GM23248 (cell line): ENCODE measurements around the gene NENF. TPM values are rescaled to one million over a fixed set of nuclear protein-coding genes. Genes with fewer than 3 reads are reported as not detected.

Experiments used
- DNase-seq: peaks from one replicate; pipeline ENCODE4 v3.0.0-alpha.2; 2015
- H2AFZ ChIP-seq: fragments of 200-600 bp; sonication (generic); 2 replicates; pipeline ENCODE4 v1.6.1; 2016; ENCODE audit warnings: antibody characterized with exemption
- H3F3A ChIP-seq: fragments of 200-600 bp; sonication (generic); 2 replicates; pipeline ENCODE4 v1.6.1; 2016; ENCODE audit warnings: mild to moderate bottlenecking, antibody characterized with exemption, mixed run types; ENCODE audit not compliant: insufficient read depth
- H3K27ac ChIP-seq: fragments of 200-600 bp; sonication (generic); 2 replicates; pipeline ENCODE4 v1.5.1; 2016; ENCODE audit warnings: mild to moderate bottlenecking
- H3K27me3 ChIP-seq: fragments of 200-600 bp; sonication (generic); replicated peaks from 2 replicates; pipeline ENCODE4 v1.6.1; 2016; ENCODE audit warnings: mild to moderate bottlenecking; ENCODE audit not compliant: insufficient read depth
- H3K36me3 ChIP-seq: fragments of 200-600 bp; sonication (generic); 2 replicates; pipeline ENCODE4 v1.6.1; 2016; ENCODE audit warnings: low read depth, mild to moderate bottlenecking
- H3K4me1 ChIP-seq: fragments of 200-600 bp; sonication (generic); 2 replicates; pipeline ENCODE4 v1.6.1; 2016; ENCODE audit warnings: mild to moderate bottlenecking; ENCODE audit not compliant: insufficient read depth
- H3K4me2 ChIP-seq: fragments of 200-600 bp; sonication (generic); one replicate; pipeline ENCODE4 v1.6.1; 2016; ENCODE audit warnings: mild to moderate bottlenecking; ENCODE audit not compliant: unreplicated experiment
- H3K4me3 ChIP-seq: fragments of 200-600 bp; sonication (generic); 2 replicates; pipeline ENCODE4 v1.5.1; 2016; ENCODE audit warnings: mild to moderate bottlenecking
- H3K79me2 ChIP-seq: fragments of 200-600 bp; sonication (generic); 2 replicates; pipeline ENCODE4 v1.6.1; 2016; ENCODE audit warnings: mild to moderate bottlenecking; ENCODE audit not compliant: insufficient read depth
- H3K9ac ChIP-seq: fragments of 200-600 bp; sonication (generic); 2 replicates; pipeline ENCODE4 v1.6.1; 2016; ENCODE audit warnings: mild to moderate bottlenecking
- H3K9me2 ChIP-seq: fragments of 200-600 bp; sonication (generic); 2 replicates; pipeline ENCODE4 v1.6.1; 2016; ENCODE audit warnings: mixed run types, mild to moderate bottlenecking, moderate library complexity; ENCODE audit not compliant: insufficient read depth
- H3K9me3 ChIP-seq: fragments of 200-600 bp; sonication (generic); one replicate; pipeline ENCODE4 v1.6.1; 2017; ENCODE audit warnings: low read depth
- H4K20me1 ChIP-seq: fragments of 200-600 bp; sonication (generic); 2 replicates; pipeline ENCODE4 v1.6.0; 2016; ENCODE audit not compliant: insufficient read depth
- EZH2 ChIP-seq: fragments of 200-600 bp; sonication (generic); IDR thresholded peaks from 2 replicates; pipeline ENCODE4 v1.6.1; 2018; ENCODE audit warnings: antibody characterized with exemption, mild to moderate bottlenecking; ENCODE audit not compliant: insufficient read depth, poor library complexity, severe bottlenecking
- EZH2phosphoT487 ChIP-seq: fragments of 200-600 bp; sonication (generic); IDR thresholded peaks from 2 replicates; pipeline ENCODE4 v1.6.1; 2018; ENCODE audit warnings: antibody characterized with exemption, moderate library complexity, mild to moderate bottlenecking, low read depth; ENCODE audit not compliant: insufficient read depth
- WGBS, 2 experiments: methylation state at CpG; one replicate each; pipeline ENCODE4 v1.1.6; 2015 to 2017; ENCODE audit warnings: low lambda C conversion rate in 2 of 2, low coverage in 1 of 2; ENCODE audit errors: missing lambda C conversion rate in 2 of 2; 5-methylcytosine and 5-hydroxymethylcytosine counted together
- in situ Hi-C: fragments of 300-500 bp; cut with MboI; formaldehyde crosslinking; loops from 2 replicates; pipeline ENCODE4 v1.15.0; 2020
- polyA plus RNA-seq: library from polyadenylated mRNA; unstranded; fragments of >200 nt; fragmentation: Nextera tagmentation; extraction: Ambion mirVana; gene quantifications from 2 replicates; pipeline ENCODE4 v1.2.1, GENCODE V29; 2016
- total RNA-seq: library from RNA; depleted of rRNA; stranded (reverse); fragments of >200 nt; shearing (Covaris generic); gene quantifications from 2 replicates; pipeline ENCODE4 v1.2.3, GENCODE V29; 2014

NENF gene
- total and polyA plus RNA-seq, 2 experiments from 2014 or later, result 86.9 to 162 TPM

DNA sequence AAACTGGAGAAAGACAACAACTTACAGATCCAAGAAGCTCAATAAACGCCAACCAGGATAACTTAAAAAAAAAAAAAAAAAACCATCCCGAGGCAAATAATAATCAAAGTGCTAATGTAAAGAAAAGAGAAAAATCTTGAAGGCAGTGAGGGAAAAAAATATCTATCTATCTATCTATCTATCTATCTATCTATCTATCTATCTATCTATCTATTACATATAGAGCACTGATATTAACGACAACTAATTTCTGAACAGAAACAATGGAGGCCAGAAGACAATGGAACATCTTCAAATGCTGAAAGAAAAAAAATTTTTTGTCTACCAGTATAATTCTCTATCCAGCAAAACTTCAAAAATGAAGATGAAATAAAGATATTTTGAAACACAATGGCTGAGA lies 36.1 kb upstream of the NENF start:
- Histone ChIP-seq H3K9me3 (no peaks in the 10 kb centered on the region), H4K20me1 (no peaks in the 10 kb centered on the region), H3K36me3 (no peaks in the 10 kb centered on the region), H3K9me2 (no peaks in the 10 kb centered on the region), H3F3A (no peaks in the 10 kb centered on the region), H3K27ac (no peak overlapping the region), H3K4me3 (no peak overlapping the region), H2AFZ (no peak overlapping the region), H3K9ac (no peak overlapping the region), H3K4me1 (no peaks in the 10 kb centered on the region), H3K27me3 (no peaks in the 10 kb centered on the region), H3K79me2 (no peaks in the 10 kb centered on the region), H3K4me2 (no peak overlapping the region)
- WGBS, 2 experiments, result 95 to 97% methylated on average over 3 of the region's 3 CpGs
- TF ChIP-seq EZH2, result no peak
- TF ChIP-seq EZH2phosphoT487, result no peak
- in situ Hi-C loops, result no loop called here
- DNase-seq, result peak; percentile 9

- no peaks in the 10 kb centered on the region for H3K4me1 ChIP-seq
- H2AFZ ChIP-seq, result no peak overlapping the region
- H3K27me3 ChIP-seq, result no peaks in the 10 kb centered on the region
- H3K9me2 ChIP-seq, result no peaks in the 10 kb centered on the region
- no peak overlapping the region for H3K4me2 ChIP-seq
- TF ChIP-seq EZH2 (no peak), EZH2phosphoT487 (no peak)
- peaks cover 5% of the 10 kb centered on the region; the same call in 1 of the 2 replicates for H3F3A ChIP-seq
- no peaks in the 10 kb centered on the region for H4K20me1 ChIP-seq
- DNase-seq, result no peak
- in situ Hi-C loops, result no loop called here
- H3K27ac ChIP-seq, result no peak overlapping the region
- no peaks in the 10 kb centered on the region for H3K79me2 ChIP-seq
- no peak overlapping the region for H3K4me3 ChIP-seq
- no peaks in the 10 kb centered on the region for H3K36me3 ChIP-seq
- 77 to 87% methylated on average over 1 of the region's 1 CpG for WGBS, 2 experiments
- H3K9me3 ChIP-seq, result no peaks in the 10 kb centered on the region
- H3K9ac ChIP-seq, result no peak overlapping the region
These were observed 35.5 kb upstream of the NENF start for GRCh38 chr1:212397171-212397570.

DNA sequence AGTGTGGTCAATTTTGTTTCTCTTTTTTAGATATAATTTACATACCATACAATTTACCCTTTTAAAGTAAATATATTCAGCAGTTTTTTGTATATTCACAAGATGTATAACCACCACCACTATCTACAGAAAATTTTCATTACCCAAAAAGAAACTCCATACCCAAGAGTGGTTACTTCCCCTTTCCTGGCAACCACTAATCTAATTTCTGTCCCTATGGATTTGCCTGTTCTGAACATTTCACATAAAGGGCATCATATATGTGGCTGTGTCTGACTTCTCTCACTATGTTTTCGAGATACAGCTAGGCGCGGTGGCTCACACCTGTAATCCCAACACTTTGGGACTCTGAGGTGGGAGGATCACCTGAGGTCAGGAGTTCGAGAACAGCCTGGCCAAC lies 31.7 kb upstream of the NENF start:
- Histone ChIP-seq H3K27ac (no peak overlapping the region), H3K79me2 (no peaks in the 10 kb centered on the region), H3F3A (peaks cover 15% of the 10 kb centered on the region; the same call in 1 of the 2 replicates), H3K9ac (no peak overlapping the region), H3K9me2 (no peaks in the 10 kb centered on the region), H4K20me1 (no peaks in the 10 kb centered on the region), H2AFZ (no peak overlapping the region), H3K9me3 (no peaks in the 10 kb centered on the region), H3K4me1 (no peaks in the 10 kb centered on the region; the same call in 1 of the 2 replicates), H3K4me2 (no peak overlapping the region), H3K36me3 (no peaks in the 10 kb centered on the region), H3K27me3 (no peaks in the 10 kb centered on the region), H3K4me3 (no peak overlapping the region)
- in situ Hi-C loops, result no loop called here
- WGBS, 2 experiments, result 98% methylated on average over 4 of the region's 4 CpGs
- no peak for TF ChIP-seq EZH2
- no peak for TF ChIP-seq EZH2phosphoT487
- no peak for DNase-seq

DNA sequence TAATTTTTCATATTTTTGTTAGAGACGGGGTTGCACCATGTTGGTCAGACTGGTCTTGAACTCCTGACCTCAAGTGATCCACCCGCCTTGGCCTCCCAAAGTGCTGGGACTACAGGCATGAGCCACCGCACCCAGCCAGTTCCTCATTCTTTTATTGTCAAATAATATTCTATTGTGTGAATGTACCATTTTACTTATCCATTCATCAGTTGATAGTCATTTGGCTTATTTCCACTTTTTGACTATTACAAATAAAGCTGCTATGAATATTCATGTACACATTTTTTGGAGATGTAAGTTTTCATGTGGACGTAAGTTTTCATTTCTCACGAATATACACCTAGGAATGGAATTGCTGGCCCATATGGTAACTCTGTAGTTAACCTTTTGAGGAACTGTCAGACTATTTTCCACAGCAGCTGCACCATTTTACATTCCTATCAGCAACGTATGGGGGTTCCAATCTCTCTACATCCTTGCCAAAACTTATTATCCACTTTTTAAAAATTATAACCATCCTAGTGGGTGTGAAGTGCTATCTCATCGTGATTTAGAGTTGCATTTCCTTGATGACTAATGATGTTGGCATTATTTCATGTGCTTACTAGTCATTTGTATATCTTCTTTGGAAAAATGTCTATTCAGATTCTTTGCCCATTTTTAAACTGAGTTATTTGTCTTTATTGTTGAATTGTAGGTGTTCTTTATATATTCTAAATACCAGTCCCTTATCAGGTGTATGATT lies 30.7 kb upstream of the NENF start:
- in situ Hi-C loops, result no loop called here

More for the DNA sequence above, 30.7 kb upstream of the NENF start:
- Histone ChIP-seq H4K20me1 (no peaks in the 10 kb centered on the region), H2AFZ (no peak overlapping the region), H3K27me3 (no peaks in the 10 kb centered on the region), H3K4me3 (no peak overlapping the region), H3K9me2 (no peaks in the 10 kb centered on the region), H3K27ac (peak overlapping the region; percentile 5; the same call in 1 of the 2 replicates), H3K9me3 (no peaks in the 10 kb centered on the region), H3K4me2 (no peak overlapping the region), H3K36me3 (no peaks in the 10 kb centered on the region), H3K9ac (no peak overlapping the region), H3F3A (peaks cover 15% of the 10 kb centered on the region; the same call in 1 of the 2 replicates), H3K4me1 (no peaks in the 10 kb centered on the region; the same call in 1 of the 2 replicates), H3K79me2 (no peaks in the 10 kb centered on the region)
- DNase-seq, result peak; percentile 62
- WGBS, 2 experiments, result 70 to 71% methylated on average over 7 of the region's 7 CpGs
- no peak for TF ChIP-seq EZH2
- no peak for TF ChIP-seq EZH2phosphoT487
